SK-N-SH (cell line): ENCODE data around the gene ARHGAP10.

Experiments
- EP300 ChIP-seq, 2 experiments: IDR thresholded peaks; 2 replicates each; pipeline versions ENCODE4 v1.4.0 to v1.6.1; 2012; ENCODE audit warnings: borderline replicate concordance in 1 of 2, low read depth in 1 of 2, low read length in 1 of 2
- TAF1 ChIP-seq: IDR thresholded peaks from 2 replicates; pipeline ENCODE4 v1.6.1; 2012; ENCODE audit warnings: low read depth, mild to moderate bottlenecking, low read length, moderate library complexity, borderline replicate concordance
- TF ChIP-seq, protein P1 (sequence below): fragments of 200-600 bp; sonication (generic); IDR thresholded peaks from 2 replicates; pipeline ENCODE4 v1.6.1; 2017; ENCODE audit warnings: antibody characterized with exemption, mild to moderate bottlenecking, moderate library complexity

DNA sequence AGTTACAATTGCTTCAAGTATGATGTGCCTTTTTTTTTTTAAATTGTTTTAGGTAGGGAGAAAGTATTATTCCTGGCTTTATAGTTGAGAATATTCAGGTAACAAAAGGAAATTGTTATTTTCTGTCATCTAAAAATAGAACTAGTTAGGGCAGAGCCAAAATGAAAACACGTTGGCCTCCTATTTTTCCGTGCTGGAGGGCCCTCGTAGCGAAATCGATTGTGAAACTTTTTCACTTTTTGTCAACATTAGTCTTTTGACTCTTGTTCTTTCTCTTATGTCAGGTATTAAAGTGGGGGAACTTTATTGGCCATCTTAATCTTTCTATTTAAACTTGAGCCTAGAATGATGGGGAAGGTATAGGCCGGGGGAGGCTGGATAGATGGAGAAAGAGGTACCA, 104.9 kb downstream of the ARHGAP10 start:
- TF ChIP-seq TAF1 = no peak
- TF ChIP-seq, protein P1, sequence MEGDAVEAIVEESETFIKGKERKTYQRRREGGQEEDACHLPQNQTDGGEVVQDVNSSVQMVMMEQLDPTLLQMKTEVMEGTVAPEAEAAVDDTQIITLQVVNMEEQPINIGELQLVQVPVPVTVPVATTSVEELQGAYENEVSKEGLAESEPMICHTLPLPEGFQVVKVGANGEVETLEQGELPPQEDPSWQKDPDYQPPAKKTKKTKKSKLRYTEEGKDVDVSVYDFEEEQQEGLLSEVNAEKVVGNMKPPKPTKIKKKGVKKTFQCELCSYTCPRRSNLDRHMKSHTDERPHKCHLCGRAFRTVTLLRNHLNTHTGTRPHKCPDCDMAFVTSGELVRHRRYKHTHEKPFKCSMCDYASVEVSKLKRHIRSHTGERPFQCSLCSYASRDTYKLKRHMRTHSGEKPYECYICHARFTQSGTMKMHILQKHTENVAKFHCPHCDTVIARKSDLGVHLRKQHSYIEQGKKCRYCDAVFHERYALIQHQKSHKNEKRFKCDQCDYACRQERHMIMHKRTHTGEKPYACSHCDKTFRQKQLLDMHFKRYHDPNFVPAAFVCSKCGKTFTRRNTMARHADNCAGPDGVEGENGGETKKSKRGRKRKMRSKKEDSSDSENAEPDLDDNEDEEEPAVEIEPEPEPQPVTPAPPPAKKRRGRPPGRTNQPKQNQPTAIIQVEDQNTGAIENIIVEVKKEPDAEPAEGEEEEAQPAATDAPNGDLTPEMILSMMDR = no peak
- no peak for TF ChIP-seq EP300 (IDR thresholded peaks at IDR 0.05; ENCODE audit: borderline replicate concordance in 1 of 2, low read depth in 1 of 2, low read length in 1 of 2)
